Peyer's patch (tissue), 4 donors: ENCODE data around the gene ACTR8. TPM values are rescaled to one million over a fixed set of nuclear protein-coding genes. Genes with fewer than 3 reads are reported as not detected.

ENCODE experiments used
- DNase-seq, 3 donors: peaks; one replicate each; pipeline ENCODE4 v3.0.0-alpha.2; 2017 to 2019
- H3K27ac ChIP-seq, 4 donors: fragments of 200-600 bp; sonication (generic); one replicate each; pipeline ENCODE4 v1.5.1; 2016 to 2019
- H3K27me3 ChIP-seq, 2 donors: fragments of 200-600 bp; sonication (generic); one replicate each; pipeline ENCODE4 v1.5.1; 2019
- H3K36me3 ChIP-seq, 3 donors: fragments of 200-600 bp; sonication (generic); one replicate each; pipeline ENCODE4 v1.5.1; 2016 to 2019
- H3K4me1 ChIP-seq, 4 donors: fragments of 200-600 bp; sonication (generic); one replicate each; pipeline ENCODE4 v1.5.1; 2016 to 2019
- H3K4me3 ChIP-seq, 4 donors: fragments of 200-600 bp; sonication (generic); 1 replicate in 3 of 4; 2 replicates in 1 of 4; pipeline ENCODE4 v1.5.1; 2016 to 2019; ENCODE audit warnings: mild to moderate bottlenecking in 1 of 4
- H3K9me3 ChIP-seq, 4 donors: fragments of 200-600 bp; sonication (generic); one replicate each; pipeline ENCODE4 v1.5.1; 2016 to 2019; ENCODE audit warnings: mild to moderate bottlenecking in 1 of 4
- CTCF ChIP-seq, 6 experiments: fragments of 450-650 bp in 4 of 6; fragments of 200-600 bp in 2 of 6; sonication (generic) in 1 of 6; IDR thresholded peaks; one replicate each; pipeline ENCODE4 v1.5.1; 2017 to 2019; ENCODE audit warnings: antibody characterized with exemption in 6 of 6, mild to moderate bottlenecking in 3 of 6, moderate library complexity in 1 of 6
- POLR2A ChIP-seq, 2 donors: fragments of 450-650 bp; IDR thresholded peaks; one replicate each; pipeline ENCODE4 v1.5.1; 2017; ENCODE audit warnings: antibody characterized with exemption in 2 of 2, mild to moderate bottlenecking in 2 of 2, moderate library complexity in 2 of 2
- total RNA-seq, 4 donors: library from RNA; depleted of rRNA; stranded (reverse); fragments of >200 nt; gene quantifications; one replicate each; pipeline ENCODE4 v1.1.0, GENCODE V29; 2016

ACTR8 gene
- total RNA-seq, 4 donors from 2014 or later: 13.7 to 53.6 (median 24.9) TPM

DNA sequence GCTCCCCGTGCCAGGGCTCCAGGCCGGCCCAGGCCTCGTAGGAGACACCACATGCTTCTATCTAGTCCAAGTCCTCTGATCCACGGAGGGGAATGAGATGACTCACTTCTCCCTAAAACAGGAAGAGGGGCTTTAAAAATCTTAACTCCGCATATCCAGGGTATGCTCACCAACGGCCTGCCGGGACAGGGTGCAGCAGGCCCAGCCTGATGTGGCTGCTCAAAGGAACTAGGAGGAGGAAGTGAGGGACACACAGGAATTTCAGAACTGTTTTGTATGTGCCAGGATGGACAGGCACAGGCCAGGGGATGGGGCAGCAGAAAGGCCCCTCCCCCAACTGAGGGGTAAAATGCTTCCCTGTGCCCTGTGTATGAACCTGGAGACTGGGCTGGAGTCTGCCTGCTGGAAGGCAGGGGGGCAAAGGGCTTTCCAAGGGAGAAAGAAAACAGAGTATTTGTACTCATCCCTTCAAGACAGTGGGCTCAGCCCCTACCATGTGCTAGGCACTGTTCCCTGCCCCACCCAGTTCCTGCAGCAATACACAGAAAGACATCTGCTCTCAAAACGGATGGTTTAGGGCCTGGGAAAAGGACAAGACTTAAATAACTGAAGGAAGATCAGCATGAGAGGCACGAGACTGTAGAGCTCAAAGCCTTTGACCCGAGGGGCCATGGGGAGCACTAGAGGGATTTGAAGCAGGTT is 57.8 kb downstream of the ACTR8 start:
- TF ChIP-seq POLR2A (IDR thresholded peaks at IDR 0.05) (no peak), CTCF (IDR thresholded peaks at IDR 0.05) (no peak)
- Histone ChIP-seq H3K27ac (no peak overlapping the region), H3K9me3 (no peaks in the 10 kb centered on the region), H3K36me3 (peaks cover 0 to 40% (median 0%) of the 10 kb centered on the region in 3 donors), H3K4me1 (no peaks in the 10 kb centered on the region), H3K27me3 (no peaks in the 10 kb centered on the region), H3K4me3 (no peak overlapping the region)
- DNase-seq: no peak

GRCh38 chr3:53823026-53823955 is 58.7 kb downstream of the ACTR8 start:
- DNase-seq: no peak
- Histone ChIP-seq H3K27me3 (no peaks in the 10 kb centered on the region), H3K27ac (no peak overlapping the region), H3K9me3 (no peaks in the 10 kb centered on the region), H3K4me1 (no peaks in the 10 kb centered on the region), H3K36me3 (peaks cover 0 to 47% (median 0%) of the 10 kb centered on the region in 3 donors), H3K4me3 (no peak overlapping the region)
- TF ChIP-seq CTCF (IDR thresholded peaks at IDR 0.05) (no peak), POLR2A (IDR thresholded peaks at IDR 0.05) (no peak)

GRCh38 chr3:53822331-53822741 is 59.6 kb downstream of the ACTR8 start:
- no peak overlapping the region for H3K27ac ChIP-seq
- H3K27me3 ChIP-seq: no peaks in the 10 kb centered on the region
- H3K4me3 ChIP-seq: no peak overlapping the region
- peaks cover 0 to 54% (median 0%) of the 10 kb centered on the region in 3 donors for H3K36me3 ChIP-seq
- no peak for DNase-seq
- TF ChIP-seq POLR2A (IDR thresholded peaks at IDR 0.05): no peak
- TF ChIP-seq CTCF (IDR thresholded peaks at IDR 0.05): no peak
- no peaks in the 10 kb centered on the region for H3K4me1 ChIP-seq
- no peaks in the 10 kb centered on the region for H3K9me3 ChIP-seq

- no peaks in the 10 kb centered on the region for H3K27me3 ChIP-seq
- no peaks in the 10 kb centered on the region for H3K4me1 ChIP-seq
- DNase-seq: no peak
- peaks cover 0 to 59% (median 0%) of the 10 kb centered on the region in 3 donors for H3K36me3 ChIP-seq
- peak in 1 of 6 experiments; percentile 12 for TF ChIP-seq CTCF (IDR thresholded peaks at IDR 0.05)
- TF ChIP-seq POLR2A (IDR thresholded peaks at IDR 0.05): no peak
- no peak overlapping the region for H3K27ac ChIP-seq
- no peaks in the 10 kb centered on the region for H3K9me3 ChIP-seq
- no peak overlapping the region for H3K4me3 ChIP-seq
Measured at GRCh38 chr3:53821631-53822121, 60.3 kb downstream of the ACTR8 start.

- no peak overlapping the region for H3K4me3 ChIP-seq
- H3K27ac ChIP-seq: no peak overlapping the region
- no peaks in the 10 kb centered on the region for H3K27me3 ChIP-seq
- H3K4me1 ChIP-seq: no peaks in the 10 kb centered on the region
- no peak for TF ChIP-seq CTCF (IDR thresholded peaks at IDR 0.05)
- no peak for TF ChIP-seq POLR2A (IDR thresholded peaks at IDR 0.05)
- no peaks in the 10 kb centered on the region for H3K9me3 ChIP-seq
- no peak for DNase-seq
- H3K36me3 ChIP-seq: peaks cover 0 to 59% (median 0%) of the 10 kb centered on the region in 3 donors
Measured at GRCh38 chr3:53820756-53821580, 61.0 kb downstream of the ACTR8 start.
